ENCODE data around the gene CARD9.

CARD9 gene

GRCh38 chr9:136401173-136401922, 27.9 kb upstream of the CARD9 start:
- DNase-seq, result no peak

DNA sequence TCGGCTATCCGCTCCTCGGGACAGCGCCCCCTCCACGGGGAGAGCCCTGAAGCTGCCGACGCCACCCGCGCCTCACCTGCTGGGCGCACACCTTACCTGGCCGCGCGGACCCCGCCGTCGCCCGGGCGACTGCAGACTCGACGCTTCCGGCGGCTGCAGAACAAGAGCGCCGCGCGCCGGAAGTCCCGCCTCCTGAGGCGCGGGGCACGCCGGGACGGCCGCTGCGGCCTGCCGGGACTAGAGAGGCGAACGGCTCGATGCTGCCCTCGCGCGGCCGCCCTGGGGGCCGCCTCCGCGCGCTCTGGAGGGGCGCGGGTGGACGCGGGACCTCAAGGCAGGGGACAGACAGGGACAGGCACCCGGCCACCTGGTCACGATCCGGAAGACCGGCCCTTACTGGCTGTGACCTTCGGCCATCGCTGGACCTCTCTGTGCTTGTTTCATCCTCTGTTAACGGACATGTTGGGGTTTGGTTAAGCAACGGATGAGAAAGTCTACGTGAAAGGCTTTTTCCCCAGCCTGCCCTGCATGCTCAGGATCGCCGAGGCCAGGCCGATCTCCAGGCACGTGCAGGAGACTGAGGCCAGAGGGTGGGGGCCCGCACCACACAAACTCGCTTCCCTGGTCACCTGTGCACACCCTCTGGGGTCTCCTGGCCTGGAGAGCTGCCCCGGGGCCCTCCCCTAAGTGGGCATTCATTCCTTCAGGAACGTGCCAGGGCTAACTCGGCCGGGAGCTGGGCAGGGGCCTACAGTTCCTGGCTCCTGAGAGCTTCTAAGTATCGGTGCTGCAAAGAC, 26.8 kb upstream of the CARD9 start, which contains the start of gene SNAPC4:
SNAPC4 (minus strand) TSS at position 133 of the 797 bp plus-strand sequence. CDS start 1,742 bp downstream, outside the sequence.
- DNase-seq, result peak; percentile 95

GRCh38 chr9:136399176-136400037, 25.9 kb upstream of the CARD9 start:
- DNase-seq, result peak; percentile 51

GRCh38 chr9:136398286-136398685, 24.8 kb upstream of the CARD9 start:
- DNase-seq, result no peak

DNA sequence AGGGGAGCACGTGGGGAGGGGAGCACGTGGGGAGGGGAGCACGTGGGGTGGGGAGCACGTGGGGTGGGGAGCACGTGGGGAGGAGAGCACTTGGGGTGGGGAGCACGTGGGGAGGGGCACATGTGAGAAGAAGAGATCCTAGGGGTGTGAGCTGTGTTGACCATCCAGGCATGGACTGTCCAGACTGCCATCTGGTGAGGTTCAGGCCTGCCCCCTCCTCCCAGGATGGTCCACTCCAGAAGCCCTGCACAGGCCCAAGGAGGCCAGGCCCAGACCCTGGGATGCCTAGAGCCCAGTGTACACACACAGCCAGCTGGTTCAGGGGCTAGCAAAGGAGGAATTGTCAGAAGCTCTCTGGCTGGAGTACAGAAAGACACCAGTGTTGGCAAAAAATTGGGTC, 24.2 kb upstream of the CARD9 start:
- no peak for DNase-seq

GRCh38 chr9:136396219-136396515, 22.7 kb upstream of the CARD9 start:
- no peak for DNase-seq

DNA sequence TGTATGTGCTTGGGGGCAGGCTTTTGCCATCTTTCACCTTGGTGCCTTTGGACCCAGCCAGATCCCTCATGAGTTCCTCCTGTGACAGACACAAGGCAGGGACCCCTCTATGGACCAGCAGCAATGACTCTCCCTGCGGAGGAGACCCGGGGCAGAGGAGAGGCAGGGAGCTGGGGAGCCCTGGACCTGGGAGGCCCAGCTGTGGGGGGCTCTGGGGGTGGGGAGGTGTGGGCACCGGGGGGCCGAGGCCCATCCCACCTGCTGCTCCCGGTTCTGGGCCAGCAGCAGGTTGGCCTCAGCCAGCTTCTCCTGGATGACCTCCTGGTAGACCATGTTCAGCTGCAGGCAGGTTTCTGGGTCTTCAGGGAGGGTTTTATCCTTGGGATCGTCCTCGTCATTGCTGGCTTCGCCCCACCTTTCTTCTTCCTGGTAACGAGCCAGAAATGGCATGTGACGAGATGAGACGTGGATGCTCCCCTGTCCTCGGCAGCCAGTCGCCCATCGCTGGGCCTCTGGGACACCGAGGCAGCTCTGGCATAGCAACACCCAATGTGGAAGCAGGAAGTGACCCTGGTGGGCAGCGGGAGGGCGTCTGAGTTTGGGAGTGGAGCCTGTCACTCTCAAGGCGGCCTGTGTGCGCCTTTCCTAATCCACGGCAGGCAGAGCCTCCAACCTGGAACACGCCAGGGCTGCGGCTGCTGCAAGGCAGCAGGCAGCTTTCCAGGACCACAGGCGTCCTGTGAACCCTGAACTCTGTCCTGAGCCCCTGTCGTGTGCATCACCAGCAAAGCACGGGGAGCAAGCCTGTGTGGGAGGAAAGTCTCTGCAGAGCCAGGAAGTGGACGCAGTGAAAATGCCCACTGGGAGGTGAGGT, 22.1 kb upstream of the CARD9 start:
- no peak for DNase-seq

GRCh38 chr9:136395020-136395340, 21.5 kb upstream of the CARD9 start:
- DNase-seq, result no peak

DNA sequence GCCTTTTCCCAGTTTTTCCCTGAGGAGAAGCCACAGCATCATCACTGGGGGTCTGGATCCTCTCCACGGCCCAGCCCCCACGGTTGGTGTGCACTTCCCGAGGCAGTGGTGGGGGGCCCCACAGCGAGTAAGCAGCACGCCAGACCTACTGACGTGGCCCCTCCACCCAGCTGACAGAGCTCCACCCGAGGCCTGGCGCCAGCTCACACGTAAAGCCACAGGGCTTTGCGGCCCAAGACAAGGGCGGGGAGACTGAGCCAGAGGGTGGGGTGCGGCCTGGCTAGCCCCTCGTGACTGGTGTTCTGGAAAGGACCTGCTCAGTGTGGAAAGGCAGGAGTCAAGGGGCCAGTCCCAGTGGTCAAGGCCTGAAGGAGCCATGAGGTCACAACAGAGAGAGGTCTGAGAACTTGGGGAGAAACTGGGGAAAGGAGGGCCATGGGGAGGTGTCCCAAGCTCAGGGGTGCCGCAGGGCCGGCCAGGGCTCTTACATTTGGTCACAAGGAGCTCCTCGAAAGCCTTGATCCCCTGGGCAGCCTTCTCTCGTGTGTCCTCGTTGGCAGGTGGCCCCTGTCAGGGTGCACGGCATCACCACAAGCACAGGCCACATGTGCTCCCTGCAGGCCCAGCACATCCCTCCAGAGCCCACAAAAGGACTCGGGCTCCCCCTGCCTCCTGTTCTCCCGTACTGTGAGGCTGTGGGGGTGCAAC, 21.0 kb upstream of the CARD9 start:
- no peak for DNase-seq

- no peak for DNase-seq
Measured at GRCh38 chr9:136393531-136393930, 20.1 kb upstream of the CARD9 start.

GRCh38 chr9:136392538-136393449, 19.3 kb upstream of the CARD9 start:
- no peak for DNase-seq

DNA sequence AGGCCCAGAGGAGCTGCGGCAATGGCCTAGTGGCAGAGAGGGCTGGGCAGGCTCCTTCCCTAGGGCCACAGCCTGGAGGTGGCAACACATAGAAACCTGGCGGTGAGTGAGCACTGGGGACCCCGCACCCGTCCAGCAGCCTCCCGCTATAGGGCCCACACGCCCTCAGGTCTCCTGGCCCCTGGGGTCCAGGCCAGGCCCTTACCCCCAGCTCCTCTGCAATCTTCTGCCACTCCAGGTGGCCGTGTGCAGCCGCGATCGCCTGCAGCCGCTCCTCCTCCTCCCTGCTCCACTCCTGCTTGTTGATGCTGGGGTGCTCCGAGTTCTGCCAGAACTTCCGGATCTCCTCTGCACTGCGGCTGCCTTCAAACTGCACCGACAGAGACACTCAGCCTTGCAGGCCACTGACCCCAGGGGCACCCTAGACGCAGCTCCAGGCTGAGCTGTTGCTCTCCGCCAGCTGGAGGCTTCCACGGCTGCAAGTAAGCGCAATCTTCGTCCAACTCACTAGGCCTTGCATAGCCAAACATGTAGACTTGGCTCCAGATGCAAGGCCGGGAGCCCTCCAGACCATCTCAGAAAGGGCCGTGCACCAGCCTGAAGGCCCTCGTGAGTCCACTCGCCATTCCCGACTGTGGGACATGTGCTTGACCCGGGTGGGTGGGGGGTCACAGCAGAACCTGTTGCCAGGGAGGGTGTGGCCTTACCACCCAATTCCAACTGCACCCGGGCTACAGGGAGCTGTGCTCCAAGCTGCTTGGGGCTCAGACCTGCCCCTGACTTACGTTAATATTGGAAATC, 18.5 kb upstream of the CARD9 start:
- no peak for DNase-seq

DNA sequence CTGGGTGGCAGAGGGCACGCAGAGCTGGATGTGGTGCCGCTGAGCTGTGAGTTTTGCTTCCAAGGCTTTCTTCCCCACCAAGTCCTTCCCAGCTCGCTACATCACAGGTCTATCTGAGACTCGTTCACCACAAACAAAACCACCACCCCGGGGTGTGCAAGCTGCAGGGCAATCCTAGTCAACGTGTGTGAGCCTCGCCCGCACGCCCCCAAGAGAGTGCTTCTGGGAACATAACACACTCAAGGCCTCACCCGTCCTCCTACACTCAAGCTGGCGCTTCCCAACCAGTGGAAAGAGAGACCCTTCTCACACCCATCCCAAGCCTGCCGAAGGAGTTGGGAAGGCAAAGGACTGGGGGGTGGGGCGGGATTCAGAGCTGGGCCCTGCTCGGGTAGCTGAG, 15.9 kb upstream of the CARD9 start:
- DNase-seq, result no peak

GRCh38 chr9:136387217-136387616, 13.7 kb upstream of the CARD9 start:
- DNase-seq, result no peak

GRCh38 chr9:136386018-136386417, 12.5 kb upstream of the CARD9 start:
- DNase-seq, result no peak

- no peak for DNase-seq
Measured at GRCh38 chr9:136385015-136385414, 11.5 kb upstream of the CARD9 start.

- no peak for DNase-seq
Measured at GRCh38 chr9:136383436-136383835, 10.0 kb upstream of the CARD9 start.

GRCh38 chr9:136381966-136382513, 8.6 kb upstream of the CARD9 start:
- no peak for DNase-seq

DNA sequence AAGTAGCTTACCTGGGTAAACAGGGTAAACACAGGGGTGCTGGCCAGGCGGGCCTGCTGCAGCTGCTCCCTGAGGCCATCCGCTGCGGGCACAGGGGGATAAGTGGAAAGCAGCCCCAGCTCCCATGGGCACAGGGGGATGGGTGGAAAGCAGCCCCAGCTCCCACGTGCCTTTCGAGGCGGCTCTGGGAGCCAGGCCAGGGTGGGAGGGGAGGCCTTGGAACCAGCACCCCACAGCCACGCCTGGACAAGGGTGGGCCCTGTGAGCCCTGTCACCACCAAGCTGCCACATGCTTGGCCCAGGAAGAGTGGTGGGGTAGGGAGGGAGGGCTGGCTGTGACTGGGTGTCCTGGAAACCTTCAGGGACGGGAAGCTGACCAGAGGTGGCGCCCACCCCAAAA, 7.8 kb upstream of the CARD9 start:
- DNase-seq, result no peak

DNA sequence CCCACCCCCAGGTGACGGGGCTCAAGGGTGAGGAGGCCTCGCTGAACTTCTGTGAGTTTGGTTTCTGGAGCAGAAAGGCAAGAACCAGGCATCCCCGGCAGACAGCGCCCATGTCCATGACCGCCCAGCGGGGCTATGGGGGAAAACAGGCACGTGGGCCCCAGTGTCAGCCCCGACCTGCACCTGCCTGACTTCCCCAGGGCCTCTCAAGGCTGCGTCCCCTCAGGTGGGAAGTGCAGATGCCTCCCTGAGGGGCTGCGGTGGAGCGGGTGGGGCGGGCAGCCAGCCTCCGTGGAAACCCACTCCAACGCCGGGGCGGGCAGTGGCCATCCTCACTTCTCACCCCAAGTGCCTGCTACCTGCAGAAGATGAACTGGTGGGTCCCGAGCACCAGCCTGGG, 6.9 kb upstream of the CARD9 start:
- DNase-seq, result no peak

Data from activated CD4-positive, alpha-beta T cell treated with anti-CD3 and anti-CD28 coated beads, Interleukin-2, Interleukin-6, amounts not matched to agents 100 ng/mL and 50 ng/mL, durations not matched to agents 16 hours and 8 hours (primary cell).